Measurements from ENCODE around the gene VPS16. TPM values are rescaled to one million over a fixed set of nuclear protein-coding genes. Genes with fewer than 3 reads are reported as not detected.

VPS16 gene
- polyA plus RNA-seq, 1 donor from 2014 or later: 117 TPM

DNA sequence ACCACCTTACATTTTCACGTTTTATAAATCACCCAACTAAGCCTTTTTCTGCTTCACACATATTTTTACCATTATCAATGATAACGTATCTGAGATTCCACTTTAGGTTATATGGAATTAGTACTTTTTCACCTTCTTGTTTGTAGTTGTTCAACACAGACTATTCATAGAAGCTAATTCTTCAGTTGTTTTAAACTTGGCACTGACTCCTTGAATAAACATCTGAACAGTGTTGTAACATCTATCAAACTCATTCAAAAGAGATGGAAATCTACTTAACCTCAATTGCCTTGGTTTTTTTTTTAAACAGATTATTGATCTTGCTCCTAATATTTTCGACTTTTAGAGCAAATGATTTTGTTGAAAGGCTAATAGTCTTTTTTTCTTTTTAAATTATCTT is 67.0 kb downstream of the VPS16 start:
- no peak overlapping the region for H2AFZ ChIP-seq (ENCODE audit: low read depth, low read length)
- H3K27me3 ChIP-seq (ENCODE audit: insufficient read depth, low read depth, low read length): no peaks in the 10 kb centered on the region
- H3K27ac ChIP-seq (ENCODE audit: low read length): no peak overlapping the region
- H3K79me2 ChIP-seq (replicated peaks; ENCODE audit: insufficient read depth, low read length): peaks cover 31% of the 10 kb centered on the region
- no peaks in the 10 kb centered on the region for H3K36me3 ChIP-seq (ENCODE audit: insufficient read depth, low read length)
- no peak overlapping the region for H3K9ac ChIP-seq (ENCODE audit: low read length)
- H3K9me3 ChIP-seq (ENCODE audit: low read length): no peaks in the 10 kb centered on the region
- H4K20me1 ChIP-seq (ENCODE audit: insufficient read depth): no peaks in the 10 kb centered on the region
- TF ChIP-seq RAD21 (conservative IDR thresholded peaks at IDR 0.05) (no peak), POLR2AphosphoS5 (IDR thresholded peaks at IDR 0.05) (no peak), SMC3 (conservative IDR thresholded peaks at IDR 0.05; ENCODE audit: poor library complexity) (no peak), EZH2 (IDR thresholded peaks at IDR 0.05; ENCODE audit: borderline replicate concordance, insufficient read depth, low read length, poor library complexity, severe bottlenecking) (no peak), EP300 (conservative IDR thresholded peaks at IDR 0.05; ENCODE audit: poor library complexity, severe bottlenecking) (no peak), TAF1 (IDR thresholded peaks at IDR 0.05; ENCODE audit: low read depth) (no peak), MXI1 (conservative IDR thresholded peaks at IDR 0.05; ENCODE audit: poor library complexity, severe bottlenecking) (no peak), REST (IDR thresholded peaks at IDR 0.05; ENCODE audit: borderline replicate concordance) (no peak)
- TF ChIP-seq, protein P1, sequence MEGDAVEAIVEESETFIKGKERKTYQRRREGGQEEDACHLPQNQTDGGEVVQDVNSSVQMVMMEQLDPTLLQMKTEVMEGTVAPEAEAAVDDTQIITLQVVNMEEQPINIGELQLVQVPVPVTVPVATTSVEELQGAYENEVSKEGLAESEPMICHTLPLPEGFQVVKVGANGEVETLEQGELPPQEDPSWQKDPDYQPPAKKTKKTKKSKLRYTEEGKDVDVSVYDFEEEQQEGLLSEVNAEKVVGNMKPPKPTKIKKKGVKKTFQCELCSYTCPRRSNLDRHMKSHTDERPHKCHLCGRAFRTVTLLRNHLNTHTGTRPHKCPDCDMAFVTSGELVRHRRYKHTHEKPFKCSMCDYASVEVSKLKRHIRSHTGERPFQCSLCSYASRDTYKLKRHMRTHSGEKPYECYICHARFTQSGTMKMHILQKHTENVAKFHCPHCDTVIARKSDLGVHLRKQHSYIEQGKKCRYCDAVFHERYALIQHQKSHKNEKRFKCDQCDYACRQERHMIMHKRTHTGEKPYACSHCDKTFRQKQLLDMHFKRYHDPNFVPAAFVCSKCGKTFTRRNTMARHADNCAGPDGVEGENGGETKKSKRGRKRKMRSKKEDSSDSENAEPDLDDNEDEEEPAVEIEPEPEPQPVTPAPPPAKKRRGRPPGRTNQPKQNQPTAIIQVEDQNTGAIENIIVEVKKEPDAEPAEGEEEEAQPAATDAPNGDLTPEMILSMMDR (IDR thresholded peaks at IDR 0.05; ENCODE audit: poor library complexity, severe bottlenecking): no peak
- no peak overlapping the region for H3K4me2 ChIP-seq (ENCODE audit: low read length)
- no peaks in the 10 kb centered on the region for H3F3A ChIP-seq (ENCODE audit: insufficient read depth, low read length, poor library complexity, severe bottlenecking)
- H3K9me2 ChIP-seq (ENCODE audit: insufficient read depth, low read length): no peaks in the 10 kb centered on the region
- no peak overlapping the region for H3K4me3 ChIP-seq (ENCODE audit: low read length)

DNA sequence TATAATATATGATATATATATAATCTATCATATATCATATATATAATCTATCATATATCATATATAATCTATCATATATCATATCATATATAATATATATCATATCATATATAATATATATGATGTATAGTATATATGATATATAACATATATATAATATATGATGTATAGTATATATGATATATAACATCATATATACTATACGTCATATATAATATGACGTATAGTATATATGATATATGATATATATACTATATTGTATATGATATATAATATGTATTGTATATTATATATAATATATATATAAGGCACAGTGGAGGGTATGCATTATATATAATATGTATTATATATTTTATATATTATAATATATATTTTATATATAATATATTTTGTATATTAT is 69.4 kb downstream of the VPS16 start:
- H3K4me3 ChIP-seq (ENCODE audit: low read length): no peak overlapping the region
- H3K9ac ChIP-seq (ENCODE audit: low read length): no peak overlapping the region
- no peak overlapping the region for H3K27ac ChIP-seq (ENCODE audit: low read length)
- H2AFZ ChIP-seq (ENCODE audit: low read depth, low read length): no peak overlapping the region
- no peaks in the 10 kb centered on the region for H3K9me2 ChIP-seq (ENCODE audit: insufficient read depth, low read length)
- no peaks in the 10 kb centered on the region for H3F3A ChIP-seq (ENCODE audit: insufficient read depth, low read length, poor library complexity, severe bottlenecking)
- peaks cover 18% of the 10 kb centered on the region for H3K79me2 ChIP-seq (replicated peaks; ENCODE audit: insufficient read depth, low read length)
- H3K4me2 ChIP-seq (ENCODE audit: low read length): no peak overlapping the region
- H3K27me3 ChIP-seq (ENCODE audit: insufficient read depth, low read depth, low read length): no peaks in the 10 kb centered on the region
- no peaks in the 10 kb centered on the region for H3K9me3 ChIP-seq (ENCODE audit: low read length)
- TF ChIP-seq RAD21 (conservative IDR thresholded peaks at IDR 0.05) (no peak), REST (IDR thresholded peaks at IDR 0.05; ENCODE audit: borderline replicate concordance) (no peak), EZH2 (IDR thresholded peaks at IDR 0.05; ENCODE audit: borderline replicate concordance, insufficient read depth, low read length, poor library complexity, severe bottlenecking) (no peak)
- no peaks in the 10 kb centered on the region for H3K36me3 ChIP-seq (ENCODE audit: insufficient read depth, low read length)
- no peaks in the 10 kb centered on the region for H4K20me1 ChIP-seq (ENCODE audit: insufficient read depth)

All from neural cell (in vitro differentiated cells).